NT2/D1 (cell line): ENCODE measurements around the gene MT1G.

Experiments used
- YY1 ChIP-seq: IDR thresholded peaks from 2 replicates; pipeline ENCODE4 v1.6.1; 2011; ENCODE audit not compliant: insufficient read length, insufficient read depth
- ZNF274 ChIP-seq: IDR thresholded peaks from 2 replicates; pipeline ENCODE4 v1.6.1; 2011; ENCODE audit warnings: mild to moderate bottlenecking, low read depth, low read length

DNA sequence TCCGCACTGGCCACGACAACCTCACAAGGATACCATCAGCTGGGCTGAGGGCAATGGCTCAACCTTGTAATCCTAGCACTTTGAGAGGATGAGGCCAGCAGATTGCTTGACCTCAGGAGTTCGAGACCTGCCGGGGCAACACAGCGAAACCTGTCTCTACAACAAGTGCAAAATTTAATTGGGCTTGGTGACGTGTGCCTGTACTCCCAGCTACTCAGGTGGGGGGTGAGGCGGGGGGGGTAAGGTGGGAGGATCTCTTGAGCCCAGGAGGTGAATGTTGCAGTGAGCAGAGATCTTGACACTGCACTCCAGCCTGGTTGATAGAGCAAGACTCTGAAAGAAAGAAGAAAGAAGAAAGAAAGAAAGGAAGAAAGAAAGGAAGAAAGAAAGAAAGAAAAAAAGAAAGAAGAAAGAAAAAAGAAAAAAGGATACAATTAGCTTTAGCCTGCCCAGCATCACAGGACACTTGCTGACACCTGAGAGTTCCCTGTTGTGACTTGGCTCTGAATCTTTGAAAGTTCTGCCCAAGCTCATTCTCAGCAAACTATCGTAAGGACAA, 47.4 kb downstream of the MT1G start:
- TF ChIP-seq ZNF274 (no peak), YY1 (no peak)
